IPS-11a (cell line): ENCODE measurements around the gene NPIPA7.
"Not testable (repeated sequence)": the region's sequence is repeated elsewhere in the genome, so short reads cannot be mapped to it uniquely, and the experiment has no call there.

Experiments used
- H3K4me3 ChIP-seq: one replicate; pipeline ENCODE4 v1.5.1; 2013; ENCODE audit warnings: low read depth, low read length, control low read depth

NPIPA7 gene

DNA sequence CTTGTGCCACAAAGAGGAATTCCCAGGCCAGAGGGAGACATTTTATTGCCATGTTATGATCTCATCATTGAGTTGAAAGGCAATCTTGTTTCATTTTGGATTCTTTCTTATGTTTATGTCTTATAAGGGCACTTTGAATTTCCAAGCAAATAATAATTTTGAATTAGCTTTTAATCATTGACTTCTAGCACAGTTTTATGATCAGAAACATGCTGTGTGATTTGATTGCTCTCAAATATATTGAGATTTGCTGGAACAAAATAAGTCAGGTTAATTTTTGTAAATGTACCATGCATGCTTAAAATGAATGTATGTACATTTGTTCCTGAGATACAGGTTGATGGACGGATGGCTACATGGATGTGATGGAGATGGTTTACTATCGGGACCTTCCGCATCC lies at the start of gene NPIPA7:
NPIPA7 (plus strand) TSS at position 301 of the 400 bp plus-strand sequence. CDS start 105 bp downstream, outside the sequence.
- H3K4me3 ChIP-seq = not testable (repeated sequence)

- not testable (repeated sequence) for H3K4me3 ChIP-seq
Measured at GRCh38 chr16:16331466-16331865, 47.5 kb upstream of the NPIPA7 start.

DNA sequence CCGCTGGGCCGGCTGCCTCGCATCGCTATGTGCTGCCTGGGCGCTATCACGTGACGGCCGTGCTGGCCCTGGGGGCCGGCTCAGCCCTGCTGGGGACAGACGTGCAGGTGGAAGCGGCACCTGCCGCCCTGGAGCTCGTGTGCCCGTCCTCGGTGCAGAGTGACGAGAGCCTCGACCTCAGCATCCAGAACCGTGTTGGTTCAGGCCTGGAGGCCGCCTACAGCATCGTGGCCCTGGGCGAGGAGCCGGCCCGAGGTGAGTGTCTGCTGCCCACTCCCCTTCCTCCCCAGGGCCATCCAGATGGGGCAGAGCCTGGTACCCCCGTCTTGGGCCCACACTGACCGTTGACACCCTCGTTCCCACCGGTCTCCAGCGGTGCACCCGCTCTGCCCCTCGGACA lies 21.4 kb upstream of the NPIPA7 start:
- not testable (repeated sequence) for H3K4me3 ChIP-seq

DNA sequence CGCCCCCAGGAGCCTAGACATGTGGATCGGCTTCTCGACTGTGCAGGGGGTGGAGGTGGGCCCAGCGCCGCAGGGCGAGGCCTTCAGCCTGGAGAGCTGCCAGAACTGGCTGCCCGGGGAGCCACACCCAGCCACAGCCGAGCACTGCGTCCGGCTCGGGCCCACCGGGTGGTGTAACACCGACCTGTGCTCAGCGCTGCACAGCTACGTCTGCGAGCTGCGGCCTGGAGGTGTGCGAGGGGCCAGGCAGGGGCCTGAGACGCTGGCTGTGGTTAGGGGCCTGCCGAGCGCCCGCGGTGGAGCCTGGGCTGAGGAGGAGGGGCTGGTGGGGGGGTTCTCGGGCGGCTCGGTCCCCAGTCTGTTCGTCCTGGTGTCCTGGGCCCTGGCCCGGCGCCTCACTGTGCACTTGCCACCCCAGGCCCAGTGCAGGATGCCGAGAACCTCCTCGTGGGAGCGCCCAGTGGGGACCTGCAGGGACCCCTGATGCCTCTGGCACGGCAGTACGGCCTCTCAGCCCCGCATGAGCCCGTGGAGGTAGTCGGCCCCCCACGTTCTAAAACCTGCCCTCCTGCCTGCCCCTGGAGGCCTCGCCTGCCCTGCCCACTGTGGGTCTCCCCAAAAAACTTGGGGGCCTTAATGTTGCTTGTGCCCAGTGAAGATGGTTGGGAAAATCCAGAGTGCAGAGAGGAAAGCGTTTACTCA lies 20.2 kb upstream of the NPIPA7 start:
- not testable (repeated sequence) for H3K4me3 ChIP-seq

- H3K4me3 ChIP-seq = not testable (repeated sequence)
Measured at GRCh38 chr16:16363595-16363994, 15.3 kb upstream of the NPIPA7 start.

DNA sequence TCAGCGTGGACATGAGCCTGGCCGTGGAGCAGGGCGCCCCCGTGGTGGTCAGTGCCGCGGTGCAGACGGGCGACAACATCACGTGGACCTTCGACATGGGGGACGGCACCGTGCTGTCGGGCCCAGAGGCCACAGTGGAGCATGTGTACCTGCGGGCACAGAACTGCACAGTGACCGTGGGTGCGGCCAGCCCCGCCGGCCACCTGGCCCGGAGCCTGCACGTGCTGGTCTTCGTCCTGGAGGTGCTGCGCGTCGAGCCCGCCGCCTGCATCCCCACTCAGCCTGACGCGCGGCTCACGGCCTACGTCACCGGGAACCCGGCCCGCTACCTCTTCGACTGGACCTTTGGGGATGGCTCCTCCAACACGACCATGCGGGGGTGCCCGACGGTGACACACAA lies 14.8 kb upstream of the NPIPA7 start:
- not testable (repeated sequence) for H3K4me3 ChIP-seq

DNA sequence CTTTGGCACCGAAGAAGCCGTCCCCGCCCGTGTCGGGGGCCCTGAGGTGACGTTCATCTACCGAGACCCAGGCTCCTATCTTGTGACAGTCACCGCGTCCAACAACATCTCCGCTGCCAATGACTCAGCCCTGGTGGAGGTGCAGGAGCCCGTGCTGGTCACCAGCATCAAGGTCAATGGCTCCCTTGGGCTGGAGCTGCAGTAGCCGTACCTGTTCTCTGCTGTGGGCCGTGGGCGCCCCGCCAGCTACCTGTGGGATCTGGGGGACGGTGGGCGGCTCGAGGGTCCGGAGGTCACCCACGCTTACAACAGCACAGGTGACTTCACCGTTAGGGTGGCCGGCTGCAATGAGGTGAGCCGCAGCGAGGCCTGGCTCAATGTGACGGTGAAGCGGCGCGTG lies 14.2 kb upstream of the NPIPA7 start:
- not testable (repeated sequence) for H3K4me3 ChIP-seq

DNA sequence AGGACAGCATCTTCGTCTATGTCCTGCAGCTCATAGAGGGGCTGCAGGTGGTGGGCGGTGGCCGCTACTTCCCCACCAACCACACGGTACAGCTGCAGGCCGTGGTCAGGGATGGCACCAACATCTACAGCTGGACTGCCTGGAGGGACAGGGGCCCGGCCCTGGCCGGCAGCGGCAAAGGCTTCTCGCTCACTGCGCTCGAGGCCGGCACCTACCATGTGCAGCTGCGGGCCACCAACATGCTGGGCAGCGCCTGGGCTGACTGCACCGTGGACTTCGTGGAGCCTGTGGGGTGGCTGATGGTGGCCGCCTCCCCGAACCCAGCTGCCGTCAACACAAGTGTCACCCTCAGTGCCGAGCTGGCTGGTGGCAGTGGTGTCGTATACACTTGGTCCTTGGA lies 13.6 kb upstream of the NPIPA7 start:
- H3K4me3 ChIP-seq = not testable (repeated sequence)

DNA sequence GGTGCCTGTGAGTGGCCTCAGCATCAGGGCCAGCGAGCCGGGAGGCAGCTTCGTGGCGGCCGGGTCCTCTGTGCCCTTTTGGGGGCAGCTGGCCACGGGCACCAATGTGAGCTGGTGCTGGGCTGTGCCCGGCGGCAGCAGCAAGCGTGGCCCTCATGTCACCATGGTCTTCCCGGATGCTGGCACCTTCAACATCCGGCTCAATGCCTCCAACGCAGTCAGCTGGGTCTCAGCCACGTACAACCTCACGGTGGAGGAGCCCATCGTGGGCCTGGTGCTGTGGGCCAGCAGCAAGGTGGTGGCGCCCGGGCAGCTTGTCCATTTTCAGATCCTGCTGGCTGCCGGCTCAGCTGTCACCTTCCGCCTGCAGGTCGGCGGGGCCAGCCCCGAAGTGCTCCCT lies 13.1 kb upstream of the NPIPA7 start:
- not testable (repeated sequence) for H3K4me3 ChIP-seq

DNA sequence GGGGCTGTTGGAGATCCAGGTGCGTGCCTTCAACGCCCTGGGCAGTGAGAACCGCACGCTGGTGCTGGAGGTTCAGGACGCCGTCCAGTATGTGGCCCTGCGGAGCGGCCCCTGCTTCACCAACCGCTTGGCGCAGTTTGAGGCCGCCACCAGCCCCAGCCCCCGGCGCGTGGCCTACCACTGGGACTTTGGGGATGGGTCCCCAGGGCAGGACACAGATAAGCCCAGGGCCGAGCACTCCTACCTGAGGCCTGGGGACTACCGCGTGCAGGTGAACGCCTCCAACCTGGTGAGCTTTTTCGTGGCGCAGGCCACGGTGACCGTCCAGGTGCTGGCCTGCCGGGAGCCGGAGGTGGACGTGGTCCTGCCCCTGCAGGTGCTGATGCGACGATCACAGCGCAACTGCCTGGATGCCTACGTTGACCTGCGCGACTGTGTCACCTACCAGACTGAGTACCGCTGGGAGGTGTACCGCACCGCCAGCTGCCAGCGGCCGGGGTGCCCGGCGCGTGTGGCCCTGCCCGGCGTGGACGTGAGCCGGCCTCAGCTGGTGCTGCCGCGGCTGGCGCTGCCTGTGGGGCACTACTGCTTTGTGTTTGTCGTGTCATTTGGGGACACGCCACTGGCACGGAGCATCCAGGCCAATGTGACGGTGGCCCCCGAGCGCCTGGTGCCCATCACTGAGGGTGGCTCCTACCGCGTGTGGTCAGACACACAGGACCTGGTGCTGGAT lies 12.2 kb upstream of the NPIPA7 start:
- H3K4me3 ChIP-seq = not testable (repeated sequence)

GRCh38 chr16:16367285-16367628 lies 11.7 kb upstream of the NPIPA7 start:
- H3K4me3 ChIP-seq = not testable (repeated sequence)

GRCh38 chr16:16369081-16369856 lies 9.7 kb upstream of the NPIPA7 start:
- H3K4me3 ChIP-seq = not testable (repeated sequence)

DNA sequence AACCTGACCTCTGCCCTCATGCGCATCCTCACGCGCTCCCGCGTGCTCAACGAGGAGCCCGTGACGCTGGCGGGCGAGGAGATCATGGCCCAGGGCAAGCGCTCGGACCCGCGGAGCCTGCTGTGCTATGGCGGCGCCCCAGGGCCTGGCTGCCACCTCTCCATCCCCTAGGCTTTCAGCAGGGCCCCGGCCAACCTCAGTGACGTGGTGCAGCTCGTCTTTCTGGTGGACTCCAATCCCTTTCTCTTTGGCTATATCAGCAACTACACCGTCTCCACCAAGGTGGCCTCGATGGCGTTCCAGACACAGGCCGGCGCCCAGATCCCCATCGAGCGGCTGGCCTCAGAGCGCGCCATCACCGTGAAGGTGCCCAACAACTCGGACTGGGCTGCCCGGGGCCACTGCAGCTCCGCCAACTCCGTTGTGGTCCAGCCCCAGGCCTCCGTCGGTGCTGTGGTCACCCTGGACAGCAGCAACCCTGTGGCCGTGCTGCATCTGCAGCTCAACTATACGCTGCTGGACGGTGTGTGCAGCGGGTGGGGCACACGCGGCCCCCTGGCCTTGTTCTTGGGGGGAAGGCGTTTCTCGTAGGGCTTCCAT lies 7.7 kb upstream of the NPIPA7 start:
- H3K4me3 ChIP-seq = not testable (repeated sequence)

- H3K4me3 ChIP-seq = not testable (repeated sequence)
Measured at GRCh38 chr16:16374192-16374591, 4.7 kb upstream of the NPIPA7 start.

DNA sequence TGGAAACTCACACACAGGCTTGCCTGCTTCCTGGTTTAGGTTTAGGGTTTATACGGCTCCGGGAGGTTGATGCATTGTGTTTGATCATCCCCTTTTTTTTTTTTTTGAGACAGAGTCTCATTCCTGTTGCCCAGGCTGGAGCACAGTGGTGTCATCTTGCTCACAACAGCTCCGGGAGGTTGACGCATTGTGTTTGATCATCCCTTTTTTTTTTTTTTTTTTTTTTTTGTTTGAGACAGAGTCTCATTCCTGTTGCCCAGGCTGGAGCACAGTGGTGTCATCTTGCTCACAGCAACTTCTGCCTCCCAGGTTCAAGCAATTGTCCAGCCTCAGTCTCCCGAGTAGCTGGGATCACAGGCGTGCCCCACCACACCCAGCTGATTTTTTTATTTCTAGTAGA lies 20.7 kb downstream of the NPIPA7 start:
- H3K4me3 ChIP-seq = not testable (repeated sequence)

GRCh38 chr16:16402333-16402732 lies 23.4 kb downstream of the NPIPA7 start:
- not testable (repeated sequence) for H3K4me3 ChIP-seq

DNA sequence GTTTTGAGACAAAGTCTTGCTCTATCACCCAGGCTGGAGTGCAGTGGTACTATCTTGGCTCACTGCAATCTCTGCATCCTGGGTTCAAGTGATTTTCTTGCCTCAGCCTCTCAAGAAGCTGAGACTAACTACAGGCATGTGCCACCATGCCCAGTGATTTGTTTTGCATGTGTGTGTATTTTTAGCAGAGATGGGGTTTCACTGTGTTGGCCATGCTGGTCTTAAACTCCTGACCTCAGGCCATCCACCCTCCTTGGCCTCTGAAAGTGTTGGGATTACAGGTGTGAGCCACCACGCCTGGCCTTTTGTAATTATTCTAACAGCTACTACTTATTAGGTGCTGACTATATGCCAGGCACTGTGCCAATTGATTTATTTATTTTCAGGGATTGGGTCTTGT lies 25.3 kb downstream of the NPIPA7 start:
- H3K4me3 ChIP-seq = not testable (repeated sequence)

GRCh38 chr16:16405421-16405820 lies 26.5 kb downstream of the NPIPA7 start:
- H3K4me3 ChIP-seq = not testable (repeated sequence)

DNA sequence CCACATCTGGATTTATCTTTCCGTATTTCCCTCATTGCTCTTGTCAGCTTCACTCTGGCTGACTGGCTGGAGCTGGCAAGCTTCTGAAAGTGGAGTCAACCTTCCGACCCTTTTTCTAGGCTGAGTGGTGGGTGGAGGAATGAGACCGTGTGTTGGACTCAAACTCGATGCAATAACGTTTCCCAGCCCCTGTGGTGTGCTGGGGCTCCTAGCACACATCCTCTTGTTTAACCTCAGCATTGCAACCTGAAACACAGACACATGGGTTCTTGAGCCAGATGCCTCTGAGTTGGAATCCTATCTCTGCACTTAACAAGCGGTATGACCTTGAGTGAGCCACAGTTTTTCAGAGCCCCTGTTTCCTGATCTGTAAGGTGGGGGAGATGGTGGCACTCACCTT lies 29.5 kb downstream of the NPIPA7 start:
- not testable (repeated sequence) for H3K4me3 ChIP-seq

DNA sequence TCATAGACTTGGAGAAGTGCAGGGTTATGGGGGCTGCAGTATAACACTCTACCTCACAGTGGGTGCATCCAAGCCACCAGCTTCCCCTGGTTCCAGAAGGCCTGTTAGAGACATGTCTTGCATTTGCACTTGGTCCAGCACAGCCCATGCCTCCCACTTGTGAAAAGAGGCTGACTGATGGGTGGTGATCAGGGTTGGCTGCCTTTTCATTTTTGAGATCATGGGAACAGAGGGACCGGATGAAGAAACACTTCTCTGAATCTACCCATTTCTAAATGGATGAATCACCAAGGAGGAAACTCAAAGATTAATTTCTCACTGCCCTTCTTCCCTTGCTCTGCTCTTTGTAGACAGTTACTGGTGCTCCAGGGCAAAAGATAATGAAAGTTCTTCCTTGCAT lies 34.8 kb downstream of the NPIPA7 start:
- H3K4me3 ChIP-seq = not testable (repeated sequence)

- H3K4me3 ChIP-seq = not testable (repeated sequence)
Measured at GRCh38 chr16:16417071-16417470, 38.1 kb downstream of the NPIPA7 start.
